GDM1 (cell line): Measurements from ENCODE around the gene KRTAP5-1.

Experiments
- DNase-seq: peaks from one replicate; lab custom pipeline; 2025; lab: John Stamatoyannopoulos, UW

KRTAP5-1 gene

GRCh38 chr11:1559111-1559951 lies 25.8 kb downstream of the KRTAP5-1 start:
- no peak for DNase-seq

DNA sequence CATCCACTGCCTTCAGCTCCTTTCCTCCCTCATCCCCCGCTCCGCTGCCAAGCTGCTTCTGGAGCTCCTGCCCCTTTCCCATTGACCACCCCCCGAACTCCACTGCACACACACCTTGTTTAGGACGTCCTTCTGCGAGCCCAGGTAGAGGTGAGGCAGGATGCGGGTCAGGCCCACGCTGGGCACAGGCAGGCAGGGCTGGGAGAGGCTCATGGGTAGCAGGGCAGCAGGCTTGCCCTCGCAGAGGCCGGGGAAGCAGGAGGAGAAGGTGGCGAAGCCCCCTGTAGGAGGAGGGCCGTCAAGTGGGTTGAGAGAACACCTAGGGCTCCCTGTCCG lies 26.3 kb downstream of the KRTAP5-1 start:
- no peak for DNase-seq

DNA sequence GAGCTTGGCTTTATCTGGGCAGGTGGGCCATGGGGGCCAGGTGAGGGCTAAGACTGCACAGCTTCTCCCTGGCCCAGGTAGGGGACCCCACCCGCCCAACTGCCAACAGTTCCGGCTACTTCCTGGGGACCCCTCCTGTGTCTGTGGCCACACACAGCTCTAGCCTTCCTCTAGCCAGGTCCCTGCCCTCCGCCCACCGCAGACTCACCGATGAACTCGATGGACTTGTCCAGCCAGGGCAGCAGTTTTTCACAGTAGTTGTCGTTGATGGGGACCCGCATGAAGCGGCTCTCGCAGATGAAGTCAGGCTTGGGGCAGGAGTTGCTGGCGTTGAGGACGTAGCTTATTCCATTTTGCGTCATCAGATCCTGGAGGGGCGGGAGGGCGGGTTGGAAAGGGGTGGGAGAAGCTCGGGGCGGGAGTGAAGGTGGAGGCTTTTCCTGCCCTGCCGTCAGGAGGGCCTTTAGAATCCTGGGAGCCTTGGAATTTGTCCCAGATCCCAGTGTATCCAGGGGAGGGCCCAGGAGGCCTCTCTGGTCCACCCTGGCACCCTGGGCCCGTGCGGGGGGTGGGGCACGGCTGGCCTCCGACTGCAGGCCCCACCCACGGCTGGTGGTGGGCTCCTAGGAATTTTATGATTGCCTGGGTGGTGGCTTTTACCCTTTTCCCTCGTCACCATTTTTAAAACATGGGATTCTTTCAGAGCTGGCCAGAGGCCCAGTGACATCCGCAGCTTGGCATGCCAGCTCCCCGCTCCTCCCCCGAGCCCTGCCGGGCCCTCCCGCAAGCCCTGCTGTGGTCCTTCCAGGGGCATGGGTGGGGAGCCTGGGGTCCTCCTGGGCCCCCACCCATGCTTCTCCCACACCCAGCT lies 26.9 kb downstream of the KRTAP5-1 start:
- DNase-seq = no peak

DNA sequence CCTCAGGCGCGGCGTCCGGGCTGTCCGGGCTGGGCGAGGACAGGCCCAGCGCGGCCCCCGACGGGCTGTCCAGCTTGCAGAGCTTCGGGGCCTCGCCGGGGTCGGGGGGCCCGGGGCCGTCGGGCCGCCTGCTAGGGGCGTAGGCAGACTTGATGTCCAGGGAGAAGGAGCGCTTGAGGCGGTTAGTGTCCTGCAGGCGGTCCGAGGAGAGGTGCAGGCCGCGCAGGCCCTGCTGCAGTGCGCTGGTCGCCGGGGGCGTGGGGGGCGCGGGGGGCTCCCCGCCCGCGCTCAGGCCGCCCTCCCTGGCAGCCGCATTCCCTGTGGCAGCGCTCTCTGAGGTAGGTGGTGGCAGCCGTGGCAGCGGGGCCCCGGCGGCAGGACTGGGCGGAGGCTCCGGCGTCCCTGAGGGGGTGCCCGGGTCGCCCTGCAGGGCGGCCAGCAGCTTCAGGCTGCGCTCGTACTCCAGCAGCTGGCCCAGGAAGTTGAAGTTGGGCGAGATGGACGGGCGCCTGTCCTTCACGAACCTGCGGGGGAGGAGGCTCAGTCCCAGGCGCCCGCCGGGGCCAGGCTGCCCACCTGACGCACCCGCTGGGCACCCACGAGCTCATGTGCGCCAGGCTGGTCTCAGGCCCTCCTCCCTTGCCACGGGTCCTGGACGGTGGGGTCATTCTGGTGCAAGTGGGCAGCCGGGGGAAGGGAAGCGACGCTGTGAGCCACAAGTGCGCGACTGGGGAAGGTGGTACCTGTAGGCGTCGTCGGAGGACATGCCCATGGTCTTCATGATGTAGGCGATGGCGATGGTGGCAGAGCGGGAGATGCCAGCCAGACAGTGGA lies 27.8 kb downstream of the KRTAP5-1 start:
- no peak for DNase-seq

GRCh38 chr11:1556278-1556902 lies 28.7 kb downstream of the KRTAP5-1 start:
- DNase-seq = no peak

DNA sequence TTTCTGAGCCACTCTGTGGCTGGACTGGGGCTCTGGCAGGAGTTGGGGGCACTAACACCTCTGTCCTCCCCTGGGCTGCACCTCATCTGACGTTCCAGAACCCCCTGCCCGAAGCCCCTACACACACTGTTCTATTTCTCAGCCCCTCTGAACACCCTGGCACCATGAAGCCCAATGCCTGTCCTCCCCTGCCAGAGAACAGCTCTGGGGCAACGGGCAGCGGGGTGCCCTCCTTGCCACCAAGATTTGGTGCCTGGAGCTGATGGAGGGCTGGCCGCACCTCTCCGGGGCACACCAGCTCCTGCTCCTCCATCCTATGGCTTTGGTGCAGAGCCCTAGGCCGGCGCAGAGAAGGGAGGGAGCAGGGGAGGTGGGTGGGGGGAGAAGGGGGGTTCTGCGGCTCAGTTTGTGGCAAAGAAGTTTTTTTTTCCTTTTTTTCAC lies 29.4 kb downstream of the KRTAP5-1 start:
- no peak for DNase-seq

GRCh38 chr11:1554981-1555712 lies 29.9 kb downstream of the KRTAP5-1 start:
- DNase-seq = no peak

- DNase-seq = no peak
These were observed 31.1 kb downstream of the KRTAP5-1 start for GRCh38 chr11:1553808-1554594.

DNA sequence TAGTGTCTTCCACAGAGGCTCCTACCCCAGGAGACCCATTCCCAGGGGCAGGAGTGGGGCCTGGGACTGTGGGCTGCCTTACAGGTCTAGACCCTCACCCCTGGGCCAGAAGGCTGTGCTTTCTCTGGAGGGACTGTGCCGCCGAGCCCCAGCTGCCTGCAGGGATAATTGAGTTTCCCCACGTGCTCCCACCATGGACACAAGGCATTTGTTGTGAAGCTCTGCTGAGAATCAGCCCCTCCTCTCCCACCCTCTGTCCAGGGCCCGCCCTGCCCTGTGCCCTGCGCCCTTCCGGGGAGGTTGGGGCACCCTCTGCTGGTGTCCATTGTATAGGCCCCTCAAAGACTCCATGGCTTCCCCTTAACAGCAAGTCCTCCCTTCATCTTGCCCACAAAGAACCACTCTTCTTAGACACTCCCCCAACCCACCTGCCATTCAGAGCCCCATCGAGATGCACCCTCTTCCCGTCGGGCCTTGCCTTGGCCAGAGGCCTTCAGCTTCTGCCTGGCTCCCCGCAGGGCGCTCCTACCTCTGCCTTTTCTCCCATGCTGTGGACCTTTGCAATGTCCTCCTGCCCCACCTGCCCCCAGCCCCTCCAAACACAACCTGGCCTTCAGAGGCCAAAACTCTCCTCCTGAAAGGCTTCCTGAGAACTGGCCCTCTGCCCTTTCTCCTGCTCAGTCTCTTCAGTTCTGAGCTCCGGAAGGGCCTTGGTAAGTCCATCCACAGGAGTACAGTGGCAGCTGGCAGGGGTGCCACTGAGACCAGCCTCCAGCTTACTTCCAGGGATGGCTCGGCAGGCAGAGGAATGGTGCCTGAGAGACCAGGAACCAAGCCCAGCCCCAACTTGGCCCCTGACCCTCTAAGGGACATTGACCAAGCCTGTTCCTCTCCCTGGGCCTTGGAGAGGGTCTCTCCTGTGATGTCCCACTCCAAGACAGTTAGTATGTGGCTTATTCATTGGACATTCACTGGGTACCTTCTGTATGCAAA lies 35.4 kb downstream of the KRTAP5-1 start:
- DNase-seq = no peak

GRCh38 chr11:1548221-1549070 lies 36.6 kb downstream of the KRTAP5-1 start:
- DNase-seq = no peak

DNA sequence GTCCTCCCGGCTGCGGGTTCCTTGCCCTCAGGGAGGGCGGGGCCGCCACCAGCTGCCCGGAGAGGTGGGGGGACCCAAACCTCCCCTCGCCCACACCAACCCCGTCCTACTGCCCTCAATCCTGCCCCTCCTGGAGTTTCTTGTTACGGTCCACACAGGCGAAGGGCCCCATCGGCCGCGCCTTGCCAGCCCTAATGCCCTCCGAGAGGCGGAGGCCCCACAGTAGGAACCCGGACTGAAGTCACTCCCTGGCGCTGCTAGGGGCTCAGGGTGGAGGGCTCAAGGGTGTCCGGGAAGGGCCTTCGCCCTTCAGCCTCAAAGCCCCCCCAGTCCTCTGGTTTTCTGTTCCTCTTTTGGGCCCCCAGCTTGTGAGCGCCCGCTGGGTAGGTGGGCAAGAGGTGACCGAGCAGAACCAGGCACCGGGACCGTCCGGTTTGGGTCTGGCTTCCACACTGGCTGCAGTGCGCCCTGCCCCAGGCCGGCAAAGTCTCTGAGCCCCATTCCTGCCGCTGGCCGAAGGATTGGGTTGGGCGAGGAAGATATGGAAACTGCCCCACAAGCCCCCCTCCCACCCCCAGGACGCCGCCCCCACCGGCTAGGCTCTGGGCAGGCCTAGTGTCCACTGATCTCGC lies 37.5 kb downstream of the KRTAP5-1 start:
- DNase-seq = no peak

DNA sequence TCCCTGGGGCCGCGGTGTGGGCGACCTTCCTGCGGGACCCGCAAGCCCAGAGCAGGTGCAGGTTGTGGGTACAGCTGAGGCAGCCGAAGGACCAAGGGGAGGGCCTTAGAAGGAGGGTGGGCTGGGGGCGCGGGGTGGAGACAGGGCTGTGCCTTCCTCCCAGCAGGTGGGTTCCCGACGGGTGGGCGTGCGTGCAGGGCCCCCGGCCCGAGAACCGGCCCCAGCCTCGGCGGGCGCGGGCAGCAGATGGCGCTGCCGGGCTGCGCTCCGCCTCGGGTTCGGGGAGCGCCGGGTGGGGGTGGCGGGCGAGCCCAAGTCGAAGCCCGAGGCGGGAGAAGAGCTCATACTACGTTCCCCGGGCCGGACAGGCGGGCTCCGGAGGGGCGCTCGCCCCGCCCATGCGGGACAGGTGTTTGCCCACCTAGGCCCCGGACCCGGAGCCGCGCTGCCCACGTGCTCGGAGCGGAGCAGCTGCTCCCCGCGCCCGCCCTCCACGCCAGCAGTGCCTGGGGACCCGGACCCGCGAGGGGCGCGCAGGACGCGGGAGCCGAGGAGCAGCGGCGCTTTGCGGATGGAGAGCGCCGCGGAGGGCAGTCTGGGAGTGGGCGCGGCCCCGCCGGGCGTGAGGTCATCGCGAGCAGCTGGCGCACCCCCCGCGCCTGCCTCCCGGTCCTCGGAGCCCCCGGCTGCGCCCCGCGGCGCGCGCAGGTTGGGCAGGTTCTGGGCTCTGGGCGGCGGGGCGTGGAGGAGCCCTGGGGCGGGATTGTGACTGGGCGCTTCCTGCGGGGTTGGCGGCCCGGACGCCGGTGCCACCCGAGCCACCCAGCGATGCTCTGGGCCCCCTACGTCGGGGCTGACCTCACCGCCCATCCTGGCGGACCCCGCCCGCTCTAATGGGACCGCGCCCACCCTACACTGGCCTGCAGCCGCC lies 38.3 kb downstream of the KRTAP5-1 start:
- DNase-seq = no peak

- no peak for DNase-seq
These were observed 39.0 kb downstream of the KRTAP5-1 start for GRCh38 chr11:1546077-1546535.

DNA sequence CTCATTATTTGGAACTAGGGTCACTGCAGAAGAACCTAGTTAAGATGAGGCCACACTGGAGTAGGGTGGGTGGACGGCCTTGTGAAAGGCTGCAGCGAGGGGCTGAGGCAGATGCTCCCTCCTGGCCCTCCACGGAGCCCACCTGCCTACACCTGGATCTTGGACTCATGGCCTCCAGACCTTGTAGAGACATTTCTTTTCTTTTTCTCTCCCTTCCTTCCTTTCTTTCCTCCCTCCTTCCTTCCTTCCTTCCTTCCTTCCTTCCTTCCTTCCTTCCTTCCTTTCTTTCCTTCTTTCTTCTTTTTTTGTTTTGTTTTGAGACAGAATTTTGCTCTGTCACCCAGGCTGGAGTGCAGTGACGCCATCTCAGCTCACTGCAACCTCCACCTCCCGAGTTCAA lies 39.7 kb downstream of the KRTAP5-1 start:
- DNase-seq = no peak

GRCh38 chr11:1544536-1544935 lies 40.5 kb downstream of the KRTAP5-1 start:
- DNase-seq = no peak

- no peak for DNase-seq
These were observed 41.3 kb downstream of the KRTAP5-1 start for GRCh38 chr11:1543606-1544263.
